NCI-H748 (cell line): Measurements from ENCODE around the gene NGFR.

Experiments
- DNase-seq: peaks from one replicate; lab custom pipeline; 2025; ENCODE audit not compliant: unreplicated experiment; lab: John Stamatoyannopoulos, UW

NGFR gene

GRCh38 chr17:49515196-49515770 is 20.2 kb downstream of the NGFR start:
- DNase-seq = no peak

- DNase-seq = no peak
Observed at GRCh38 chr17:49516180-49516579, 21.1 kb downstream of the NGFR start.

- no peak for DNase-seq
Observed at GRCh38 chr17:49518346-49519078, 23.4 kb downstream of the NGFR start.

- DNase-seq = no peak
Observed at GRCh38 chr17:49519781-49520180, 24.7 kb downstream of the NGFR start.

- DNase-seq = no peak
Observed at GRCh38 chr17:49520386-49521087, 25.4 kb downstream of the NGFR start.

- no peak for DNase-seq
Observed at GRCh38 chr17:49521088-49521450, 26.0 kb downstream of the NGFR start.

GRCh38 chr17:49521471-49522356 is 26.6 kb downstream of the NGFR start:
- no peak for DNase-seq

- DNase-seq = no peak
Observed at GRCh38 chr17:49522357-49522890, 27.3 kb downstream of the NGFR start.

- DNase-seq = no peak
Observed at GRCh38 chr17:49523196-49523595, 28.1 kb downstream of the NGFR start.

GRCh38 chr17:49523706-49524472 is 28.8 kb downstream of the NGFR start:
- DNase-seq = no peak

GRCh38 chr17:49524473-49525359 is 29.6 kb downstream of the NGFR start:
- no peak for DNase-seq

GRCh38 chr17:49525831-49526741 is 31.0 kb downstream of the NGFR start:
- no peak for DNase-seq

GRCh38 chr17:49527927-49528651 is 33.0 kb downstream of the NGFR start:
- no peak for DNase-seq

- no peak for DNase-seq
Observed at GRCh38 chr17:49528966-49529365, 33.9 kb downstream of the NGFR start.

- DNase-seq = no peak
Observed at GRCh38 chr17:49530118-49530517, 35.0 kb downstream of the NGFR start.

- no peak for DNase-seq
Observed at GRCh38 chr17:49543860-49544259, 48.8 kb downstream of the NGFR start.

- DNase-seq = no peak
Observed at GRCh38 chr17:49545007-49545660, 50.0 kb downstream of the NGFR start.
